Activated CD4-positive, alpha-beta T cell treated with anti-CD3 and anti-CD28 coated beads, Interleukin-2, Interleukin-6, amounts not matched to agents 100 ng/mL and 50 ng/mL, durations not matched to agents 16 hours and 8 hours (primary cell): ENCODE results near the gene RNF7.
"Not testable (repeated sequence)": the region's sequence is repeated elsewhere in the genome, so short reads cannot be mapped to it uniquely, and the experiment has no call there.

Source experiments
- DNase-seq: peaks from one replicate; pipeline ENCODE4 v3.0.0-alpha.2; 2020

RNF7 gene

DNA sequence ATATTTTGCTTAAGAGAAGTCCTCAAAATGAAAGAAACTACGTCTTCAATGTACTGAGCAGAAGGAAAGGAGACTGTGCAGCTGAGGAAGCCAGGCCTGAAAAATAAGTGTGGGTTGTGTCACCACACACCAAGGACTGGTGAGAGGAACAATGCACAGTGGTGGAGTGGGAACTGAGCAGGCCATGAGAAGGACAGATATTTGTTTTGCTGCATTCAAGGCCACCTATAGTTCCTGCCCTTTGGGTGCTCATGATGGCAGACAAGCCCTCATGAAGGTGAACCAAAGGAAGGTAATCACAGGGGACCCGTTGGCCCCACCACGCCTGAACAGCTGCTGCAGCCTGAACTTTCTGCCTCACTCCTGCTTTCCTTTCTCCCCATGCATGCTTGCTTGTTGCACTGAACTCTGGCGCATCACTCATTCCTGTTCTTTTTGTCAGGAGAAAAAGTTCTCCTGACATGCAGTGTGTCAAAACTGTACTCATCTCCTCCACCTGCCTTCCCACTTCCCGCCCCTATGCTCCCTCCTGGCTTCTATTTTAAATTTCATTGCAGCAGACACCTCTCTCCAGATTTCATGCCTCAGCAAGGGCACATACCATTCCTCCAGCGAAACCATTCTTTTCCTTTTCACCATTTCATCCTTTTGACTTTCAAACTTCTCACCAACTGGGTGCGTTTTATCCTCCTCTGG lies 2.2 kb upstream of the RNF7 start:
- no peak for DNase-seq

DNA sequence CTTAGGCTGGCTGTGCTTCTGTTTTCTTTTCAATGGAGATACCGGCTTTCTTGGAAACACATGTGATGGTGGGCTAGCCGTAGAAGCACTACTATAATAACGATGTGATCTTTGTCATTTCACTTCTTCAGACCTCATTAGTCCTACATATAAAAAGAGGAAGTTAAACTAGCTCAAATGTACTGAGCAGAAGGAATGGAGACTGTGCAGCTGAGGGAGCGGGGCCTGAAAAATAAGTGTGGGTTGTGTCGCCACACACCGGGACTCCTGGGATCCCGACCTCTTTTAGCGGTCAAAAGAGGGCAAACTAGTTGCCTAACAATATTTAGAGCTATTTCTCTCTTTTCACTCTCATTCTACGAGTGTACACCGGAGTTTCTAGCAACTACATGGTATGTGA lies 1.0 kb upstream of the RNF7 start:
- no peak for DNase-seq

DNA sequence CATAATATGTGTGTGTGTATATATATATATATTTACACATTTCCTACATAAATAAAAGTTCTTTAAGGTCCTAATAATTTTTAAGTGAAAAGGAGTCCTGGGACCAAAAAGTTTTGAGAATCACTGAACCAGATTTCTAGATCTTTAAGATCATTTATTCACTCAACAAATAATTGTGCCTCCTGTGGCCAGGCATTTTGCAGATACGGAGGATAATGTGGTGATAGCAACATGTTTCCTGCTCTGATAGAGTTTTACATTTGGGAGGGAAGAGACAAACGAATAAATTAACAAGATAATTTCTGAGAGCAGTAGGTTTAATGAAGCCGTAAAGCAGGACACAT lies 448 bp upstream of the RNF7 start:
- no peak for DNase-seq

DNA sequence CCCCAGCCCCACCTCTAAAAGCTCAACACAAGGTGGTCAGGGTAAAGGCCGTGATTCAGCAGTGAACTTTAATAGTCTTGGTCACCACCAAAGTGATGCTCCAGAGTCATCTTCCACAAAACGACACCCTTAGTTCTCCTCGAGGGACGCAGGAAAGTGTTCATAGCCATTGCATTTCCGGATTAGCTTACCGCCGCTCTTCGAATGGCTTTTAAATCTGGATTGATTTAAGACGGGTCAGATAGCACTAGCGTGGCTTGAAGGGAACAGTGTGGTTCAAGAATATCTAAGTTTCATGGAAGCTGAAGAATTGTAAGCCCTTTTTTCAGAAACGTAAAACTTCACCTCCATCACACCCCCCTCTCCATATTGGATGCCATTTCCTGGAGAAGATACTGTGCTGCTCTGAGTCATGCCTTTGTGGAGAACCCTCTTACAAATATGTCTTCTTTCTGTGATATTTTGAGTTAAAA lies 829 bp downstream of the RNF7 start:
- DNase-seq, result peak; percentile 56

DNA sequence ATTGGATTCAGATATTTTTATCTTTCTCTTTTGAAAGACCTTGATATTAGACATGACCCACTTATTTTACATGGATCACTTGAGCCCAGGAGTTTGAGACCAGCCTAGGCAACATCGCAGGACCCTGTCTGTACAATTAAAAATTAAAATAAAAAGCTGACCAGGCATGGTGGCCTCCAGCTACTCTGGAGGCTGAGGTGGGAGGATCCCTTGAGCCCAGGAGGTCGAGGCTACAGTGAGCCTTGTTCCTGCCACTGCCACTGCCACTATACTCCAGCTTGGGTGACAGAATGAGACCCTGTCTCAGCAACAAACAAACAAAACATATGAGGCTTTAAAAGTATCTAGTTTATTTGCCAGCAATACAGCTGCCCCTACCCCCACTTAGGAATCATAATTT lies 1.6 kb downstream of the RNF7 start:
- DNase-seq, result peak; percentile 10

DNA sequence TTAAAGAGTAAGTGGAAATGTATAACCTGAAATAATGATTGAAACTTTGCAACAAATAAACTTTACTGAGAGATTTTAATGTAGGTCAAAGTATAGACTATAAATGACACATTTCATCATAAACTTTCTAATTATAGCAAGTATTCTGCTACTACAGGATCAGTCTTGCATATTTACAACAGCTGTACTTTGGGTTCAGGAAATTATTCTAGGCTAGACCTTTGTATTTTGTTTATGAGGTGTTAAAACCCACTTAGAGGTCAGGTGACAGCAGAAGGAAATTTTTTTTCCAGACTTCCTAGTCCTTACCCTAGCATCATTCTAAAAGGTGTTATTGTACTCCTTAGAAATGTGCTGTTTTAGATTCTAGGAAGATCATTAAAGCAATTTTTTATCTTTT lies 2.3 kb downstream of the RNF7 start:
- no peak for DNase-seq

DNA sequence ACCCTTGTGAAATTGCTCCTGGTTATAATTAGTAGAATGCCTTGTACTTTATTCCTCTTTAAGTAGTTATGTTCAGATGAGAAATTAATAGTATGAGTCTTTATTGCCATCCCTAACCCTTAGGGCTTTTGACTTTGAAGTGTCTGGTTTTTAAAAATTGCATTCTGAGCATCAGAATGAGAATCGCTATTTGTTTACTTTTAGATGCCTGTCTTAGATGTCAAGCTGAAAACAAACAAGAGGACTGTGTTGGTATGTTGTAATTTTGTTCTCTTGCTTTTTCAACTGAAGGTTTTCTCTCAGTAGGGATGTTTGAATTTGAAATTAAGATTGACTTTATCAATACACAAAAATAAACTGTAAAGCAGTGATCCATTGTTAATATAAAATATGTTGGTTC lies 5.2 kb downstream of the RNF7 start:
- no peak for DNase-seq

DNA sequence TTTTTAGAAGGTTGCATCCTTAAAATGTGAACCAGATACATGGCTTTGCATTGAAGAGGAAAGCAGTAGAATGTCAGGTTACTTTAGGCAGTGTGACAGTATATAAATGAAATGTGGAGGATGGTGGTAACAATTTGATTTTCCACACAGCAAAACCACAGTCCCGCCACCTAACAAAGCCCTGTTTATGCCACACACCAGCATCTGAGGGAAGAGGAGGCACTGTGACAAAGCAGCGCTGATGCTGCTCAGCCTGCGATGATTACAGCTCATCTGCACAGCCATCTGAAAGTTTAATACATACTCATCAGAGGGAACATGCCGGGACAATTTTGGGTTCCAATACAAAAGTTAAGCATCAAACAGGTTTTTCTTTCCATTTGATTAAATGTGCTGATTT lies 8.9 kb downstream of the RNF7 start:
- DNase-seq, result no peak

DNA sequence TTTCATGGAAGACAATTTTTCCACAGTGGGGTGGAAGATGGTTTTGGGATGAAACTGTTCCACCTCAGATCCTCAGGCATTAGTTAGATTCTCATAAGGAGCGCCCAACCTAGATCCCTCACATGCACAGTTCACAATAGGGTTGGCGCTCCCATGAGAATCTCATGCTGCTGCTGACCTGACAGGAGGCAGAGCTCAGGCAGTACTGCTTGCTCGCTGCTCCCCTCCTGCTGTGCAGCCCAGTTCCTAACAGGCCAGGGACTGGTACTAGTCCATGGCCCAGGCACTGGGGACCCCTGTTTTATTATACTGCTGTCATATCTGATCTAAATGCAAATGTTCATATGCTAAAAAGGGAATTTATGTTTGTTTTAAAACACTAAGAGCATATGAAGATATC lies 15.3 kb downstream of the RNF7 start:
- no peak for DNase-seq

DNA sequence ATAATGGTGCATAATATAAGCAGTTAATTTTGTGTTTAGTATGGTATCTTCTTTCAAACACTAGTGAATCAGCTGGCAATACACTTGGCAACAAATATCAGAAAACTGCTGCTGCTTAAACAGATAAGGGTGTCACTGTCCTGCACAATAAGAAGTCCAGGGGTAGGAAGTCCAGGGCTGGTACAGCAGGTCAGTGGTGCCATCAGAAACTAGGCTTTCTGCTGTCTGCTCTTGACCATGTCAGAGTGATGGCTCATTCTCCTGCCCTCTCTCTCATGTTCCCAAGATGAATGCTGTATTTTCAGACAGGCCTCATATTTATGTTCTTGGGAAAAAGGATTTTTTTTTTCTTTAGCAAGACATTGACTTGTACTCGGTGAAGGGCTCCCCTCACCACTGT lies 15.9 kb downstream of the RNF7 start:
- DNase-seq, result no peak

DNA sequence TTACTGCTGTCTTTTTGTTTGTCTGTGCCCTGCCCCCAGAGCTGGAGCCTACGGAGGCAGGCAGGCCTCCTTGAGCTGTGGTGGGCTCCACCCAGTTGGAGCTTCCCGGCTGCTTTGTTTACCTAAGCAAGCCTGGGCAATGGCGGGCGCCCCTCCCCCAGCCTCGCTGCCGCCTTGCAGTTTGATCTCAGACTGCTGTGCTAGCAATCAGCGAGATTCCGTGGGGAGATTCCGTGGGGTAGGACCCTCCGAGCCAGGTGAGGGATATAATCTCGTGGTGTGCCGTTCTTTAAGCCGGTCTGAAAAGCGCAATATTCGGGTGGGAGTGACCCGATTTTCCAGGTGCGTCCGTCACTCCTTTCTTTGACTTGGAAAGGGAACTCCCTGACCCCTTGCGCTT lies 24.5 kb downstream of the RNF7 start:
- not testable (repeated sequence) for DNase-seq

DNA sequence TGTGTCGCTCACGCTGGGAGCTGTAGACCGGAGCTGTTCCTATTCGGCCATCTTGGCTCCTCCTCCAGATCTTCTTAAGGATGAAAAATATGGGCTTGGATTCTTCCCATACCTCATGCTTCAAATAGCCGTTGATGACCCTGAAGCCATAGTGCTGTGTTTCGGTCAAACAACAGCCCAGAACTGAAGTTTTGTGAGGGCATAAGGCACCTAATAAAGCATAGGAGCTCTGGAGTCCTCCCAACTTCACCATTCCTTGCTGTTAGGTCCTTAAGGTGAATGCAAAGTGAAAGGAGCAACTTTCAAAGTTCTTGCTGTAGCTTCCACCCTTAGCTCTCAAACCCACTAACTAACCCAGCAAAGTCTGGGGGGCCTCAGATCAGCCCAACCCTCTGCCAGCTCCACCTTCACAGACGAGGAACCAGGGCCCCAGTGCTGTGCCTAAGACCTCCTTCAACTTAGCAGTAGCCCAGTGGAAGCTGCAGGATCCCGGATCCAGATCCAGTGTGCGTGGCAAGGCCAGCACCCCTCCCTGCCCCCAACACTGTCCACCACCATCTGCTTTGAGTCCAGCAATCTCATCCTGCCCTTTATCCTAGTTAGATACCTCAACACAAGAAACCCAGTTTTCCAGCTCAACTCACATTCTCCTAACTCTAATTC lies 25.1 kb downstream of the RNF7 start, which contains the start of gene GRK7:
TSS of gene GRK7 (plus strand) at position 321 of the 663 bp plus-strand sequence. CDS start 14,877 bp downstream, outside the sequence.
- DNase-seq, result no peak

DNA sequence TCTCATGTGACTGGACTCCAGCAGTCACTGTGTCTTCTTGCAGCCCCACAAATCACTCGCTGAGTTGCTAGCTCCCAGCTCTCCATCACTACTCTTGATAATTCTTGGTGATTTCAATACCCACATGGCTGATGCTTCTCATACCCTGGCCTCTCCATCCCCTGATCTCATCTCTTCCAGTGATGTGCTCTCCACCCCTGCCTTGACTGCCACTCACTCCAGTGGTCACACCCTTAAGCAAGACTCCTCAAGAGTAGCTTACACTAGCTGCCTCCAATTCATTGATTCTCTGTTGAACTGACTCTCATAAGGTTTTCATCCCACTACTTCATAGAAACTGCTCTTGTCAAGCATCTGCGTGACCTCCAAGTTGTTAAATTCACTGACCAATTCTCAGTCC lies 25.9 kb downstream of the RNF7 start:
- no peak for DNase-seq

DNA sequence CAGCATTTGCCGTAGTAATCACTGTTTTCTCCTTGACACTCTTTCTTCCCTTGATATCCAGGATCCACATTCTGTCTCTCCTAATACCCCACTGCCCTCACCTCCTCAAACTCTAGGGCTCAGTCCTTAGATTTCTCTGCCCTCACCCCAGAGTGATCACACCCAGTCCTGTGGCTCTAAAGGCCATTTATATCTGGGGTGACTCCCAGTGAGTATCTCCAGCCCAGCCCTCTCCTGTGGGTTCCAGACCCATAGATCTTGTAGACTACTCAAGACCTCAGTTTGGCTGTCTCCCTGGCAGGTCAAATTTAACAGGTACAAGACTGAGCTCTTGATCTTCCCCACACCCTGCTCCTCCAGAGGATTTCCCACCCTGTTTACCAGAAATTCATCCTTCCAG lies 26.4 kb downstream of the RNF7 start:
- no peak for DNase-seq

DNA sequence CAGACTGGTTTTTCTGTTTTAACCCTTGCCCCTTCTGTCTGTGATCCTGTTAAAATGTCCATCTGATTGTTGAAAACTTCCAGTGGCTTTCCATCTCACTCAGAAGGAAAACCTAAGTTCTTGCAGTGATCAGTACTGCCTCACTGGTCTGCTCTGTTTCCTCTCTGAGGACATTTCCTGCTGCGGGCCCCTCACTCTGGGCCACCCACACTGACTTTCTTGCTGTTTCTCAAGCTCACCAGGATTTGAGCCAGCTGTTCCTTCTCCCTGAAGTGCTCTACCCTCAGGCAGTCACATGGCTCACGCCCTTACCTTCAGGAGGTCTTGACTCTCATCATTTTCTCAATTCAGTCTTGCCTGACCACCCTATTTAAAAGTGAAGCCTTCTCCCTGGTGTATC lies 26.9 kb downstream of the RNF7 start:
- DNase-seq, result no peak

DNA sequence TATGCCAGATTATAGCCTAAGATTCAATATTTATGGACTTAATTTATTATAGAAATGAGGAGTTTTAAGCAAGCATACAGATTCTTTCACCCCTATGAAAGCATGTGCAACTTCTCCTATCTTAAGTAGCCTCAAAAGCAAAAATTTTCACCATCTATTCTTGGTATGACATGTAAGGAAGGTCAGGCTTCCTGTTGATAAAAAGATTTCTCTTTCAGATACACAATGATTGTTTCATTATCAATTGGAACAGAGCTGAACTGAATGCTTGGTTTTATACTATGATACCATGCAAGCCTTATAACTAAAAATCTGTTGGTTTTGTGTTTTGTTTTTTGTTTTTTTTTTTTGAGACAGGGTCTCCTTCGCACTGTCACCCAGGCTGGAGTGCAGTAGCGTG lies 29.0 kb downstream of the RNF7 start:
- DNase-seq, result peak; percentile 48

DNA sequence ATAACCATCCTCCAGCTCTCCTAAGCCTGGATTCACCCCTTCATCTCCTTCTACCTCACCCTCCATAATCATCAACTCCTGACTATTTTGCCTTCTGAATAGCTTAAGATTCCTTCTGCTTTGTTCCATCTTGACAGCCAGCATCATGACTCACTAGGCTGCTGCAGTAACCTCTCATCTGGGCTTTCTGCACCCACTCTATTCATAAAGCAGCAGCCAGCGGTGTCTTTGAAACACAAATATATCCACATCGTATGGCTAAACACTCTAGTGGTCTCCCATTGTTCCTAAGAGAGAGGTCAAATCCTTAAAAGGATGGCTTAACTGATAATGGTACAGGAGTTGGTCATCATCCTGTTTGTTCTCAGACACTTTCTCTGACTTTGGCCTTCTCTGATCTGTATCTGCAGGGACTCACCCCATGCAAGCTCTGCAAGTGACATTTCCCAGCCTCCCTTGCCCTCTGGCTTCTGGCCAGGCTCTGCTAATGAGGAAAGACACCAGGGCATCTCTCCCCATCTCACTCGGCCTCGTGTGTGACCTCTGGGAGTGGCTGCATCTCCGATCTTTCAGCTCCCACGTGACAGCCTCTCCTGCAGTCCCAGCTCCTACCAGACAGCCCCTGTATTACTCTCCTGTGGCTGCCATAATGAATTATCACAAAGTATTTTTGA lies 31.3 kb downstream of the RNF7 start:
- no peak for DNase-seq

DNA sequence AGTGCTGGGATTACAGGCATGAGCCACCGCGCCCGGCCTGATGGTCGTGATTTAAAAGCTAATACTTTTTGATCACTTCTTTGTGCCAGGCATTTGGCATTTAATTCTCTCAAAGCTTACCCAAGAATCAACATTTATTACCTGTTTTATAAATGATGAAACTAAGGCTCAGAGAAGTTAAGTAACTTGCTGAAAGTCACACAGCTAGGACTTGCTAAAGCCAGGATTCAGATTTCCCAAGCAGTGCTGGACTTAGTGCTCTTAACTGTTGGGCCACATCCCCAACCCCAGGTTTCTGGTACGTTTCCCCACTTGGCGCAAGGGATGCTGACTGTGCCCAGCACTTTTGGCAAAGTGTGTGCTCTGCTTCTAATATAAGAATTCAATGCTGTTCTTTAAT lies 35.6 kb downstream of the RNF7 start:
- DNase-seq, result no peak

DNA sequence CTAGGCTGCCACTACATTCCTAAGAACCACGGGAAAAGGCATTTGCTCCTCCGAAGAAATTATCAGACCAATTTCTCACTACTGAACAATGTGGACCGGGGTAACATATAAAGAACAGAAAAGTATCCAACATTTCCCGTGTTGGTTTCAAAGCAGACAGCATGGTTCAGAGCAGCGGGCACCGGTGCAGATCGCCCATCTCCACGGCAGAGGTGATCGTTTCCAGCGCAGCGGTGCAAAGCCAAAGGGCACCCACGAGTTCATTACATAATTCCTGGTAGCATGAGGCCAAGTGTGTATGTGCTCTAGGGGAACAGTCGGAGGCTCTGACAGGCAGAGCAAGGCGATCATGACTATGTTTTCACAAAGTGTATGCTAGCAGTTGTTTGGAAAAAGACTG lies 38.3 kb downstream of the RNF7 start:
- no peak for DNase-seq

DNA sequence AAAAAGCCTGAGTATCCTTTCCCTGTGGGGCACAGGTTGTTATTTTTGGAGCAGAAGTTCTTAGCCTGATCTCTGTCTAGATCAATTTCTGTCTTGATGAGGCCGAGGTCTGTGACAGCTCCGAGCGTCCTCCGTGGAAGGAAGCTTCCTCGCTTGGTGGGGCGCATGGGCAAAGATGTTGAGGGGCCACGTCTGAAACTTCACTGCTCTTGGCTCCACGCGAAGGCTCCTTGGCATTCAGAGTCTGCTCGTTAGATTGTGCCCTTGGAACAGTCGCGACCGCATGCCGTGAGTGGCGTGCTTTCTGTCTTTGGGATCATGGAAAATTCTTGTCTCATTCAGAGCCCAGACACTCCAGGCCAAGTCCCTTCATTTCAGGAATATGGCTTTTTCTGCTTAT lies 38.8 kb downstream of the RNF7 start:
- DNase-seq, result no peak

DNA sequence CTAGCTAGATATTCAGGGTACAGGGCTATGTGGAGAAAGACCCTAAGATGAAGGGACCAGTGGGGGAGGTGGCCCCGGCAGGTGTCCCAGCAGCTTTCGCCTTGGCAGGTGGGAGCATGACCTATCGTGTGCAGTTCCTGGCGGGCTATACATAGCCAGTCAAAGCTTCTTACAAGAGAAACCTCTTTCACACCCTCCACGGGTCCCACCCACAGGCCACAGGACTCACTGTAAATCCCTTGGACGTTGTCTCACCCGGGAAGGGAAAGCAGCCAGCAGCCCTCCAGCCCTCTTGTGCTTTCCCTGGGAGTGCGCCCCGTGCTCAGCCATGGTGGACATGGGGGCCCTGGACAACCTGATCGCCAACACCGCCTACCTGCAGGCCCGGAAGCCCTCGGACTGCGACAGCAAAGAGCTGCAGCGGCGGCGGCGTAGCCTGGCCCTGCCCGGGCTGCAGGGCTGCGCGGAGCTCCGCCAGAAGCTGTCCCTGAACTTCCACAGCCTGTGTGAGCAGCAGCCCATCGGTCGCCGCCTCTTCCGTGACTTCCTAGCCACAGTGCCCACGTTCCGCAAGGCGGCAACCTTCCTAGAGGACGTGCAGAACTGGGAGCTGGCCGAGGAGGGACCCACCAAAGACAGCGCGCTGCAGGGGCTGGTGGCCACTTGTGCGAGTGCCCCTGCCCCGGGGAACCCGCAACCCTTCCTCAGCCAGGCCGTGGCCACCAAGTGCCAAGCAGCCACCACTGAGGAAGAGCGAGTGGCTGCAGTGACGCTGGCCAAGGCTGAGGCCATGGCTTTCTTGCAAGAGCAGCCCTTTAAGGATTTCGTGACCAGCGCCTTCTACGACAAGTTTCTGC lies 40.1 kb downstream of the RNF7 start:
- no peak for DNase-seq

DNA sequence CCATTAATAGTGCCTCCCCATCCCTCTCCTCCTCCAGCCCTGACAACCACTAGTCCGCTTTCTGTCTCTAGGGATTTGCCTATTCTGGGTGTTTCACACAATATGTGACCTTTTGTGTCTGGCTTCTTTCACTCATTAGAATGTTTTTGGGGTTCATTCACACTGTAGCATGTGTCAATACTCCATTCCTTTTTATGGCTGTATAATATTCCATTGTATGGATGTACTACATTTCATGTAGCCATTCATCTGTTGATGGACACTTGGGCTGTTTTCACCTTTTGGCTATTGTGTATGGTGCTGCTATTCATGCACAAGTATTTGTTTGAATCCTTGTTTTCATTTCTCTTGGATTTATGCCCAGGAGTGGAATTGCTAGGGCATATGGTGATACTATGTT lies 41.6 kb downstream of the RNF7 start:
- no peak for DNase-seq

DNA sequence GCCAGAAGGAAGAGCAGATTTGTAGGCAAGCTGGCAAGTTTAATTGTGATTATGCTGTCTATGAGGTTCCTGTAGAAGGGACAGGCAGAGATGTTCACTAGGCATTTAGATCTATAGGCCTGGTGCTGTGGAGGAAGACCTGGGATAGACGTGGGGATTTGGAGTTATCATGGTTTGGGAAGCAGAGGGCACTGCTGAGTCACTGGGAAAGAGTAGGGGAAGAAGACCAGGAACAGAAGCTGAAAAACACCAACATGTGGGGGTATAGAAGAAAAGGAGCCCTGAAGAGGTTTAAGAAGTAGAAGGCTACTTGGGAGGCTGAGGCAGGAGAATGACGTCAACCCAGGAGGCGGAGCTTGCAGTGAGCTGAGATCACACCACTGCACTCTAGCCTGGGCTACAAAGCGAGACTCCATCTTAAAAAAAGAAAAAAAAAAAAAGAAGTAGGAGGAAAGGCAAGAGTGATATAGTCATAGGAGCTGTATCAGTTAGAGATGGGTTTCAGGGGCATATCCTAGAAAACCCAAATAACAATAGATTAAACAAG lies 44.4 kb downstream of the RNF7 start:
- DNase-seq, result no peak
